Fibroblast of lung (primary cell): ENCODE data around the gene ZC3H14. TPM values are rescaled to one million over a fixed set of nuclear protein-coding genes. Genes with fewer than 3 reads are reported as not detected.
A peak's percentile ranks its signal among the peaks of the same experiment; 100 is the strongest.

Source experiments
- DNase-seq, 2 donors: peaks; one replicate each; pipeline versions ENCODE4 v3.0.0 to v3.0.0-alpha.2; 2010; ENCODE audit warnings: low read depth in 2 of 2
- H2AFZ ChIP-seq: 2 replicates; pipeline ENCODE4 v1.5.1; 2012; ENCODE audit warnings: low read length, control low read depth, inconsistent platforms
- H3K27ac ChIP-seq: 2 replicates; pipeline ENCODE4 v1.5.1; 2011; ENCODE audit warnings: low read length, control low read depth; ENCODE audit not compliant: insufficient read depth
- H3K27me3 ChIP-seq: 2 replicates; pipeline ENCODE4 v1.5.1; 2011; ENCODE audit warnings: mild to moderate bottlenecking, low read length; ENCODE audit not compliant: control insufficient read depth, insufficient read depth
- H3K36me3 ChIP-seq: 2 replicates; pipeline ENCODE4 v1.5.1; 2011; ENCODE audit warnings: low read length; ENCODE audit not compliant: control insufficient read depth, insufficient read depth
- H3K4me1 ChIP-seq: 2 replicates; pipeline ENCODE4 v1.5.1; 2011; ENCODE audit warnings: low read length; ENCODE audit not compliant: control insufficient read depth, insufficient read depth; ENCODE audit errors: extremely low read depth
- H3K4me2 ChIP-seq: 2 replicates; pipeline ENCODE4 v1.5.1; 2011; ENCODE audit warnings: low read length, control low read depth; ENCODE audit not compliant: insufficient read depth; ENCODE audit errors: extremely low read depth
- H3K4me3 ChIP-seq, 4 experiments: fragments of 200-600 bp in 1 of 4; sonication (generic) in 1 of 4; replicated peaks in 1 of 4; 2 replicates each; pipeline ENCODE4 v1.5.1; 2011 to 2016; ENCODE audit warnings: low read length in 4 of 4, low read depth in 3 of 4, mild to moderate bottlenecking in 3 of 4, control low read depth in 2 of 4, inconsistent platforms in 1 of 4, mixed read lengths in 1 of 4; ENCODE audit not compliant: insufficient read depth in 1 of 4; ENCODE audit errors: control extremely low read depth in 1 of 4
- H3K79me2 ChIP-seq: 2 replicates; pipeline ENCODE4 v1.5.1; 2012; ENCODE audit warnings: mild to moderate bottlenecking, low read length, inconsistent platforms; ENCODE audit not compliant: control insufficient read depth, insufficient read depth
- H3K9ac ChIP-seq: 2 replicates; pipeline ENCODE4 v1.5.1; 2011; ENCODE audit warnings: mild to moderate bottlenecking, low read length, control low read depth; ENCODE audit not compliant: insufficient read depth
- H3K9me3 ChIP-seq: 2 replicates; pipeline ENCODE4 v1.5.1; 2012; ENCODE audit warnings: low read depth, low read length; ENCODE audit not compliant: control insufficient read depth, insufficient read depth
- H4K20me1 ChIP-seq: 2 replicates; pipeline ENCODE4 v1.5.1; 2011; ENCODE audit warnings: low read length; ENCODE audit not compliant: control insufficient read depth, insufficient read depth; ENCODE audit errors: extremely low read depth
- EZH2 ChIP-seq: IDR thresholded peaks from 2 replicates; pipeline ENCODE4 v1.5.1; 2012; ENCODE audit warnings: low read length, control low read depth, mild to moderate bottlenecking; ENCODE audit errors: missing control alignments
- polyA plus RNA-seq, 2 donors: library from polyadenylated mRNA; depleted of rRNA in 1 of 2; stranded (reverse) in 1 of 2; unstranded in 1 of 2; fragments of >200 nt; gene quantifications; 2 replicates each; pipeline ENCODE4 v1.2.1, GENCODE V29; 2011 to 2012; ENCODE audit warnings: missing spikeins in 1 of 2
- total RNA-seq: library from RNA; depleted of rRNA; stranded (reverse); fragments of >200 nt; gene quantifications from 2 replicates; pipeline ENCODE4 v1.2.1, GENCODE V29; 2014
- TF ChIP-seq, protein P1 (sequence below), 2 donors: IDR thresholded peaks in 1 of 2; conservative IDR thresholded peaks in 1 of 2; 1 replicate in 1 of 2; 2 replicates in 1 of 2; pipeline ENCODE4 v1.5.1; 2011 to 2012; ENCODE audit warnings: low read length in 2 of 2, control low read depth in 1 of 2, inconsistent platforms in 1 of 2, low read depth in 1 of 2, mild to moderate bottlenecking in 1 of 2

The ZC3H14 gene
- total and polyA plus RNA-seq, 2 donors (not counting 1 experiment from before 2014, with no cell fraction given): 71.0 to 77.4 TPM

DNA sequence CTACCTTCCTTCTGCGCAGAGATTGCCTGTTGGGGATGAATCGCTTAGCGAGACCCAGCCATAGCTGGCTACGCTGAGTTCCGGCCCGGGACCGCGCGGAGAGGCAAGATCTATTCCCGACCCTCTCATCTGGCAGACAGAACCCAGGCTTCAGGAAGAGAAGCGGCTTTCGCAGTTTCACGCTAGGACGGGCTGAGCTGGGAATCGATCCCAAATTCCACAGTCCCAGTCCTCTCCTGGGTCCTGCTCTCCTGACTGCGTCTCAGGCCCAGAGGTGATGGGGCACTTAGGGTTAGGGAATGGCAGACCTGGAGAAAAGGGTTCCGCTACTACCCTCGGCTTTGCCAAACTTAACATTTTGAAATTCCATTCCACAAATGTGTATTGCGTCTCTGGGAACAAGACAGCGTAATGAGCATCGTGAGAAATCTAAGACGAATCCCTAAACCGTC is 10.8 kb upstream of the ZC3H14 start:
- Histone ChIP-seq H2AFZ (peak overlapping the region; percentile 92), H3K4me1 (peaks cover 2% of the 10 kb centered on the region), H3K79me2 (peaks cover 42% of the 10 kb centered on the region), H3K9ac (peak overlapping the region; percentile 63), H3K9me3 (no peaks in the 10 kb centered on the region), H3K36me3 (peaks cover 8% of the 10 kb centered on the region), H3K4me3 (peak overlapping the region; percentile 72 to 88 (median 76)), H3K27ac (peak overlapping the region; percentile 50), H4K20me1 (no peaks in the 10 kb centered on the region), H3K27me3 (no peaks in the 10 kb centered on the region), H3K4me2 (peak overlapping the region; percentile 68)
- peak; percentile 20 to 34 for DNase-seq
- no peak for TF ChIP-seq EZH2
- TF ChIP-seq, protein P1, sequence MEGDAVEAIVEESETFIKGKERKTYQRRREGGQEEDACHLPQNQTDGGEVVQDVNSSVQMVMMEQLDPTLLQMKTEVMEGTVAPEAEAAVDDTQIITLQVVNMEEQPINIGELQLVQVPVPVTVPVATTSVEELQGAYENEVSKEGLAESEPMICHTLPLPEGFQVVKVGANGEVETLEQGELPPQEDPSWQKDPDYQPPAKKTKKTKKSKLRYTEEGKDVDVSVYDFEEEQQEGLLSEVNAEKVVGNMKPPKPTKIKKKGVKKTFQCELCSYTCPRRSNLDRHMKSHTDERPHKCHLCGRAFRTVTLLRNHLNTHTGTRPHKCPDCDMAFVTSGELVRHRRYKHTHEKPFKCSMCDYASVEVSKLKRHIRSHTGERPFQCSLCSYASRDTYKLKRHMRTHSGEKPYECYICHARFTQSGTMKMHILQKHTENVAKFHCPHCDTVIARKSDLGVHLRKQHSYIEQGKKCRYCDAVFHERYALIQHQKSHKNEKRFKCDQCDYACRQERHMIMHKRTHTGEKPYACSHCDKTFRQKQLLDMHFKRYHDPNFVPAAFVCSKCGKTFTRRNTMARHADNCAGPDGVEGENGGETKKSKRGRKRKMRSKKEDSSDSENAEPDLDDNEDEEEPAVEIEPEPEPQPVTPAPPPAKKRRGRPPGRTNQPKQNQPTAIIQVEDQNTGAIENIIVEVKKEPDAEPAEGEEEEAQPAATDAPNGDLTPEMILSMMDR (conservative IDR thresholded peaks at IDR 0.05 in 1 of 2, IDR thresholded peaks at IDR 0.05 in 1 of 2; ENCODE audit: low read depth in 1 of 2, low read length in 2 of 2): no peak

DNA sequence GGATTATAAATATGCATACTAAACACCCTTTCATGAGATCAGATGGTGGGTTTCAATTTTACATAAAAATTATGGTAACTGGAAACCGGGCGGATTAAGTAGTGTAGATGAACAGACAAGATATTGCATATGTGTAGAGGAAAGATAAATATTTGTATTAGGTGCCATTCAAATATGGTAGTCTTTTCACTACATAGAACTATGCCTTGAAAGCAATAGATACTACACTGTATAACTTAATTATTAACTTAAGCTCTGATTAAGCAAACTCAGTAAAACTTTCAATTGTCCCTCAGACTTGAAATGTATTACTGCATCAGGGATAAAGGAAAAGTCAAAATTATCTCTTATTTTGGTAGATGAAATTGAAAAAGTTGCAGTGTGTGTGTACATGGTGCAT is 10.0 kb upstream of the ZC3H14 start:
- Histone ChIP-seq H3K4me2 (peak overlapping the region; percentile 26), H3K27me3 (no peaks in the 10 kb centered on the region), H2AFZ (no peak overlapping the region), H3K36me3 (peaks cover 7% of the 10 kb centered on the region), H3K27ac (no peak overlapping the region), H3K4me1 (peaks cover 2% of the 10 kb centered on the region), H3K9ac (no peak overlapping the region), H3K9me3 (no peaks in the 10 kb centered on the region), H3K79me2 (peaks cover 39% of the 10 kb centered on the region), H3K4me3 (peak overlapping the region; percentile 25 to 73 (median 58)), H4K20me1 (no peaks in the 10 kb centered on the region)
- DNase-seq: no peak
- TF ChIP-seq, protein P1 (conservative IDR thresholded peaks at IDR 0.05 in 1 of 2, IDR thresholded peaks at IDR 0.05 in 1 of 2; ENCODE audit: low read depth in 1 of 2, low read length in 2 of 2): no peak
- TF ChIP-seq EZH2: no peak

DNA sequence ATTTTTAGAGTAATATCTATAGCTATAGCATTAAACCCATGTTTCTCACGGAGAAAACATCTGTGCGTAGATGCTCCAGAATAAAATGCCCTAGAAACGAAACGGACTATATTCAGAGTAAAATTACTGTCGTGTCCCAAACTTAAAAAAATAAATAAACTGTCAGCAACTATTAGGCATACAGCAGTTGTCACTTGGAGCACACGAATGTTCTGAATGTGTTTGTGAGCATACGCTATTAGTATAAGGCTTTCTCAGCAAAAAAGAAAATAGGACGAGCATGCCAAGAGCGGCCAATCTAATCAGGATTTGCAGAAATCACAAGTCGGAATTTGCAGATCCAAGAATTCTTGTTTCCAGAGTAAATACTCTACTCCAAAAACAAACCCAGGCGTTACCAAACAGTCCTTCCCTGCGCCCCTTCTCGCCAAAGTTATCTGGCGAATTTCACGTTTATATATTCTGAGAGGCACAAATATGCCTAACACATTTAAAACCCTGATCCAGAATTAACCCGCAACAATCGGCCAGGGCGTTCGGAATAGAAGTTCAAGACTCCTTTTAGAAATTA is 8.9 kb upstream of the ZC3H14 start:
- peak overlapping the region; percentile 71 for H3K27ac ChIP-seq
- peak overlapping the region; percentile 24 for H2AFZ ChIP-seq
- TF ChIP-seq, protein P1 (conservative IDR thresholded peaks at IDR 0.05 in 1 of 2, IDR thresholded peaks at IDR 0.05 in 1 of 2; ENCODE audit: low read depth in 1 of 2, low read length in 2 of 2): no peak
- no peak for TF ChIP-seq EZH2
- H3K27me3 ChIP-seq: no peaks in the 10 kb centered on the region
- peak overlapping the region; percentile 45 to 97 (median 72) for H3K4me3 ChIP-seq
- peaks cover 2% of the 10 kb centered on the region for H3K4me1 ChIP-seq
- peak; percentile 32 to 34 for DNase-seq
- H3K4me2 ChIP-seq: peak overlapping the region; percentile 26
- H3K9me3 ChIP-seq: no peaks in the 10 kb centered on the region
- H3K36me3 ChIP-seq: no peaks in the 10 kb centered on the region
- H3K79me2 ChIP-seq: peaks cover 35% of the 10 kb centered on the region
- peak overlapping the region; percentile 81 for H3K9ac ChIP-seq
- H4K20me1 ChIP-seq: no peaks in the 10 kb centered on the region
